K562 (cell line): Measurements from ENCODE around the gene ZNG1E. TPM values are rescaled to one million over a fixed set of nuclear protein-coding genes. Genes with fewer than 3 reads are reported as not detected.
"Not testable (repeated sequence)": the region's sequence is repeated elsewhere in the genome, so short reads cannot be mapped to it uniquely, and the experiment has no call there.

Source experiments
- ATAC-seq: fragments of 200-7000 bp; cut with Tn5 transposase; 3 replicates; pipeline ENCODE4 v1.9.1; 2020; ENCODE audit warnings: moderate library complexity
- BruUV-seq: library from RNA; stranded (reverse); fragments of 400-500 nt; replicated peaks from 2 replicates; lab custom pipeline; 2021; lab: Mats Ljungman, UMichigan
- CTCF ChIA-PET: fragments of 300-600 bp; formaldehyde crosslinking; extraction: SDS; loops from one replicate; lab custom pipeline; 2021; ENCODE audit warnings: low intra/inter-chr PET ratio; lab: Yijun Ruan, JAX
- POLR2A ChIA-PET: fragments of 300-600, 350-650 bp; sonication (Branson Sonifier 250); formaldehyde crosslinking; extraction: SDS; loops from one replicate; lab custom pipeline; 2021; ENCODE audit warnings: antibody characterized with exemption, inconsistent platforms; lab: Yijun Ruan, JAX
- DNase-seq, 4 experiments: peaks; one replicate each; pipeline versions ENCODE4 v3.0.0 to v3.0.0-alpha.2; 2011 to 2018; ENCODE audit warnings: low spot score in 3 of 4, mixed read lengths in 3 of 4; ENCODE audit errors: extremely low read depth in 1 of 4
- FAIRE-seq: peaks from 2 replicates; lab custom pipeline; 2011; peaks lifted over from hg19 to GRCh38; lab: Jason Lieb, UNC
- H2AFZ ChIP-seq: 2 replicates; pipeline ENCODE4 v1.6.0; 2011; ENCODE audit warnings: low read depth, low read length, control low read depth, inconsistent platforms
- H3K27ac ChIP-seq: fragments of 200-600 bp; 3 replicates; pipeline ENCODE4 v1.8.0; 2011; ENCODE audit warnings: low read depth, mild to moderate bottlenecking, control low read depth, inconsistent platforms, low read length, moderate library complexity, mixed read lengths; ENCODE audit errors: extremely low read depth
- H3K27me3 ChIP-seq, 2 experiments: fragments of 300-600 bp in 1 of 2; 2 replicates in 1 of 2; 3 replicates in 1 of 2; pipeline versions ENCODE4 v1.6.0 to v1.8.0; 2011; ENCODE audit warnings: inconsistent platforms in 2 of 2, low read length in 2 of 2, mild to moderate bottlenecking in 1 of 2, mixed read lengths in 1 of 2, moderate library complexity in 1 of 2; ENCODE audit not compliant: control insufficient read depth in 2 of 2, insufficient read depth in 2 of 2
- H3K36me3 ChIP-seq: fragments of 300-600 bp; 3 replicates; pipeline ENCODE4 v1.8.0; 2011; ENCODE audit warnings: mild to moderate bottlenecking, low read length, inconsistent platforms; ENCODE audit not compliant: control insufficient read depth, insufficient read depth
- H3K4me1 ChIP-seq, 2 experiments: fragments of 200-600 bp in 1 of 2; replicated peaks in 1 of 2; 2 replicates in 1 of 2; 3 replicates in 1 of 2; pipeline versions ENCODE4 v1.5.1 to v1.8.0; 2011; ENCODE audit warnings: inconsistent platforms in 2 of 2, low read length in 2 of 2, mild to moderate bottlenecking in 1 of 2, mixed read lengths in 1 of 2, moderate library complexity in 1 of 2; ENCODE audit not compliant: control insufficient read depth in 2 of 2, insufficient read depth in 2 of 2
- H3K4me2 ChIP-seq: 2 replicates; pipeline ENCODE4 v1.6.1; 2011; ENCODE audit warnings: low read length, control low read depth, inconsistent platforms, mixed read lengths; ENCODE audit not compliant: insufficient read depth
- H3K4me3 ChIP-seq: fragments of 200-600 bp; sonication (generic), shearing (Covaris generic); 2 replicates; pipeline ENCODE4 v1.5.1; 2016; ENCODE audit warnings: control low read depth, inconsistent platforms
- H3K79me2 ChIP-seq: fragments of 200-600 bp; 3 replicates; pipeline ENCODE4 v1.8.0; 2011; ENCODE audit warnings: low read length, inconsistent platforms; ENCODE audit not compliant: control insufficient read depth, insufficient read depth
- H3K9ac ChIP-seq, 2 experiments: 2 replicates each; pipeline versions ENCODE4 v1.6.0 to v1.6.1; 2011; ENCODE audit warnings: low read depth in 2 of 2, low read length in 2 of 2, control low read depth in 1 of 2, inconsistent platforms in 1 of 2, mild to moderate bottlenecking in 1 of 2, mixed read lengths in 1 of 2; ENCODE audit not compliant: insufficient read depth in 1 of 2
- H3K9me1 ChIP-seq: one replicate; pipeline ENCODE4 v1.6.0; 2011; ENCODE audit warnings: inconsistent platforms, mild to moderate bottlenecking, low read length, moderate library complexity; ENCODE audit not compliant: control insufficient read depth, insufficient read depth
- H3K9me3 ChIP-seq: replicated peaks from 2 replicates; pipeline ENCODE4 v1.5.1; 2011; ENCODE audit warnings: low read depth, low read length, inconsistent platforms; ENCODE audit not compliant: control insufficient read depth, insufficient read depth
- H4K20me1 ChIP-seq: replicated peaks from 2 replicates; pipeline ENCODE4 v1.6.1; 2011; ENCODE audit warnings: low read length, inconsistent platforms, mixed read lengths; ENCODE audit not compliant: control insufficient read depth, insufficient read depth
- WGBS: fragments of 100-300 bp; shearing (Covaris generic); methylation state at CpG from one replicate; pipeline ENCODE4 v1.1.6; 2016; ENCODE audit warnings: low coverage, mixed read lengths; ENCODE audit not compliant: insufficient coverage; ENCODE audit errors: missing lambda C conversion rate; 5-methylcytosine and 5-hydroxymethylcytosine counted together
- in situ Hi-C: fragments of 300-500 bp; cut with MboI; formaldehyde crosslinking; loops from 4 replicates; pipeline ENCODE4 v1.15.0; 2018; ENCODE audit warnings: inconsistent platforms, mixed read lengths
- intact Hi-C: fragments of 100-400 bp; cut with micrococcal nuclease; formaldehyde crosslinking; loops from 2 replicates; pipeline ENCODE4 v1.14.2; 2022
- polyA plus RNA-seq, 8 experiments: library from polyadenylated mRNA; depleted of rRNA in 4 of 8; stranded (reverse) in 5 of 8; unstranded in 3 of 8; fragments of >200 nt; fragmentation: Nextera tagmentation in 2 of 8; fragmentation: Illumina TruSeq in 1 of 8; extraction: Ambion mirVana in 2 of 8; extraction: Trizol in 1 of 8; gene quantifications; 2 replicates each; pipeline versions ENCODE4 v1.2.1 to v1.2.3, GENCODE V29; 2011 to 2014; ENCODE audit warnings: inconsistent platforms in 1 of 8, missing spikeins in 1 of 8
- total RNA-seq, 7 experiments: library from RNA; depleted of rRNA in 6 of 7; stranded (reverse); fragments of >200 nt in 6 of 7; fragmentation: Illumina TruSeq in 2 of 7; extraction: Trizol in 2 of 7; gene quantifications; 2 replicates each; pipeline versions ENCODE4 v1.2.1 to v1.2.3, GENCODE V29; 2011 to 2021; ENCODE audit warnings: low replicate concordance in 1 of 7

The ZNG1E gene
- total and polyA plus RNA-seq, 9 of the 15 experiments (the other 6 are each of a cell fraction or from before 2014, with no cell fraction given): 34.7 to 108 (median 52.4) TPM

GRCh38 chr9:65703550-65703949 is 27.8 kb downstream of the ZNG1E start:
- H3K4me2 ChIP-seq, H4K20me1 ChIP-seq, H2AFZ ChIP-seq, H3K4me3 ChIP-seq, H3K9me1 ChIP-seq, BruUV-seq, POLR2A ChIA-PET, intact Hi-C loops, H3K36me3 ChIP-seq, FAIRE-seq, H3K9me3 ChIP-seq, H3K79me2 ChIP-seq, DNase-seq, CTCF ChIA-PET, H3K27me3 ChIP-seq, in situ Hi-C loops, H3K9ac ChIP-seq, ATAC-seq, H3K27ac ChIP-seq, H3K4me1 ChIP-seq: not testable (repeated sequence)
- WGBS: no CpG with 5 or more reads among the region's 2 CpGs

GRCh38 chr9:65714445-65714844 is 38.7 kb downstream of the ZNG1E start:
- POLR2A ChIA-PET, H3K9me3 ChIP-seq, H3K4me3 ChIP-seq, intact Hi-C loops, BruUV-seq, H2AFZ ChIP-seq, H3K9me1 ChIP-seq, H3K4me2 ChIP-seq, H3K36me3 ChIP-seq, H3K4me1 ChIP-seq, CTCF ChIA-PET, H3K9ac ChIP-seq, ATAC-seq, H4K20me1 ChIP-seq, H3K27me3 ChIP-seq, DNase-seq, in situ Hi-C loops, H3K27ac ChIP-seq, H3K79me2 ChIP-seq, FAIRE-seq: not testable (repeated sequence)
- no CpG with 5 or more reads among the region's 5 CpGs for WGBS

- H3K27me3 ChIP-seq, H3K36me3 ChIP-seq, intact Hi-C loops, H3K27ac ChIP-seq, H3K4me2 ChIP-seq, H3K79me2 ChIP-seq, FAIRE-seq, ATAC-seq, H3K9me1 ChIP-seq, BruUV-seq, H4K20me1 ChIP-seq, H3K4me3 ChIP-seq, DNase-seq, H3K4me1 ChIP-seq, H3K9ac ChIP-seq, H2AFZ ChIP-seq, CTCF ChIA-PET, H3K9me3 ChIP-seq, POLR2A ChIA-PET: not testable (repeated sequence)
- in situ Hi-C loops: loop anchor here (5.0 kb wide), 1 partner anchor 450 kb away; the partner anchor contains the start of gene FOXD4L5
- WGBS: 93% methylated on average over 3 of the region's 38 CpGs
Measured at GRCh38 chr9:65737096-65737564, 61.4 kb downstream of the ZNG1E start, which contains the start of gene FOXD4L4. TSS of gene FOXD4L4 (plus strand) at chr9:65737146. CDS start at chr9:65737146, 0 bp downstream.

GRCh38 chr9:65738133-65738532 is 62.4 kb downstream of the ZNG1E start:
- H3K27me3 ChIP-seq, H3K4me2 ChIP-seq, CTCF ChIA-PET, H3K27ac ChIP-seq, BruUV-seq, H3K9me1 ChIP-seq, H3K9me3 ChIP-seq, FAIRE-seq, H3K79me2 ChIP-seq, H3K4me3 ChIP-seq, H3K4me1 ChIP-seq, H3K36me3 ChIP-seq, DNase-seq, H2AFZ ChIP-seq, intact Hi-C loops, H4K20me1 ChIP-seq, H3K9ac ChIP-seq, POLR2A ChIA-PET, ATAC-seq: not testable (repeated sequence)
- WGBS: no CpG with 5 or more reads among the region's 27 CpGs
- in situ Hi-C loops: loop anchor here (5.0 kb wide), 1 partner anchor 451 kb away; the partner anchor contains the start of gene FOXD4L5
